OCI-LY7 (cell line): ENCODE data around the gene BTBD17. TPM values are rescaled to one million over a fixed set of nuclear protein-coding genes. Genes with fewer than 3 reads are reported as not detected.

ENCODE experiments used
- total RNA-seq, 2 experiments: library from RNA; depleted of rRNA in 1 of 2; stranded (reverse); fragments of >200 nt in 1 of 2; shearing (Covaris generic) in 1 of 2; gene quantifications; 2 replicates each; pipeline ENCODE4 v1.2.3, GENCODE V29; 2014 to 2022

The BTBD17 gene
- total RNA-seq, 2 experiments from 2014 or later = not detected

Other genes with a start within 250 kb of the BTBD17 start
- gene RPL38, start 158.2 kb downstream of the BTBD17 start, total RNA-seq (2014; rRNA removed; shearing (Covaris generic)) = 4,732 and 5,467 TPM in 2 replicates
- gene RPL38, start 158.2 kb downstream of the BTBD17 start, total RNA-seq (2022) = 1,845 and 1,913 TPM in 2 replicates
- 1.7 and 3.1 TPM in 2 replicates for gene TTYH2, start 148.3 kb downstream of the BTBD17 start, total RNA-seq (2014; rRNA removed; shearing (Covaris generic))
- gene TTYH2, start 148.3 kb downstream of the BTBD17 start, total RNA-seq (2022) = 3.8 and 4.3 TPM in 2 replicates
- not detected in 2 replicates for gene DNAI2, start 87.6 kb downstream of the BTBD17 start, total RNA-seq (2014; rRNA removed; shearing (Covaris generic))
- not detected in 2 replicates for gene DNAI2, start 87.6 kb downstream of the BTBD17 start, total RNA-seq (2022)
- gene KIF19, start 35.6 kb downstream of the BTBD17 start, total RNA-seq (2014; rRNA removed; shearing (Covaris generic)) = not detected in 2 replicates
- gene KIF19, start 35.6 kb downstream of the BTBD17 start, total RNA-seq (2022) = not detected in 2 replicates
- gene GPR142, start 5.6 kb upstream of the BTBD17 start, total RNA-seq (2014; rRNA removed; shearing (Covaris generic)) = not detected in 2 replicates
- gene GPR142, start 5.6 kb upstream of the BTBD17 start, total RNA-seq (2022) = not detected in 2 replicates
- 9.4 and 19.5 TPM in 2 replicates for gene GPRC5C, start 70.2 kb upstream of the BTBD17 start, total RNA-seq (2014; rRNA removed; shearing (Covaris generic))
- gene GPRC5C, start 70.2 kb upstream of the BTBD17 start, total RNA-seq (2022) = 1.1 and 2.0 TPM in 2 replicates
- gene CD300A, start 104.8 kb upstream of the BTBD17 start, total RNA-seq (2014; rRNA removed; shearing (Covaris generic)) = 6.7 and 7.4 TPM in 2 replicates
- gene CD300A, start 104.8 kb upstream of the BTBD17 start, total RNA-seq (2022) = 1.8 and 3.5 TPM in 2 replicates
- not detected in 2 replicates for gene CD300LB, start 169.6 kb upstream of the BTBD17 start, total RNA-seq (2014; rRNA removed; shearing (Covaris generic))
- gene CD300LB, start 169.6 kb upstream of the BTBD17 start, total RNA-seq (2022) = not detected in 2 replicates
- gene CD300C, start 184.2 kb upstream of the BTBD17 start, total RNA-seq (2014; rRNA removed; shearing (Covaris generic)) = not detected in 2 replicates
- not detected in 2 replicates for gene CD300C, start 184.2 kb upstream of the BTBD17 start, total RNA-seq (2022)
- not detected in 2 replicates for gene CD300H, start 205.6 kb upstream of the BTBD17 start, total RNA-seq (2014; rRNA removed; shearing (Covaris generic))
- gene CD300H, start 205.6 kb upstream of the BTBD17 start, total RNA-seq (2022) = not detected in 2 replicates
- not detected in 2 replicates for gene CD300LD, start 230.4 kb upstream of the BTBD17 start, total RNA-seq (2014; rRNA removed; shearing (Covaris generic))
- gene CD300LD, start 230.4 kb upstream of the BTBD17 start, total RNA-seq (2022) = not detected in 2 replicates